ENCODE measurements around the gene EEF2KMT. TPM values are rescaled to one million over a fixed set of nuclear protein-coding genes. Genes with fewer than 3 reads are reported as not detected.
A peak's percentile ranks its signal among the peaks of the same experiment; 100 is the strongest.
"Not testable (repeated sequence)": the region's sequence is repeated elsewhere in the genome, so short reads cannot be mapped to it uniquely, and the experiment has no call there.

EEF2KMT gene, protein sequence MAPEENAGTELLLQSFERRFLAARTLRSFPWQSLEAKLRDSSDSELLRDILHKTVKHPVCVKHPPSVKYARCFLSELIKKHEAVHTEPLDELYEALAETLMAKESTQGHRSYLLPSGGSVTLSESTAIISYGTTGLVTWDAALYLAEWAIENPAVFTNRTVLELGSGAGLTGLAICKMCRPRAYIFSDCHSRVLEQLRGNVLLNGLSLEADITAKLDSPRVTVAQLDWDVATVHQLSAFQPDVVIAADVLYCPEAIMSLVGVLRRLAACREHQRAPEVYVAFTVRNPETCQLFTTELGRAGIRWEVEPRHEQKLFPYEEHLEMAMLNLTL
- 5.0 TPM for total RNA-seq

DNA sequence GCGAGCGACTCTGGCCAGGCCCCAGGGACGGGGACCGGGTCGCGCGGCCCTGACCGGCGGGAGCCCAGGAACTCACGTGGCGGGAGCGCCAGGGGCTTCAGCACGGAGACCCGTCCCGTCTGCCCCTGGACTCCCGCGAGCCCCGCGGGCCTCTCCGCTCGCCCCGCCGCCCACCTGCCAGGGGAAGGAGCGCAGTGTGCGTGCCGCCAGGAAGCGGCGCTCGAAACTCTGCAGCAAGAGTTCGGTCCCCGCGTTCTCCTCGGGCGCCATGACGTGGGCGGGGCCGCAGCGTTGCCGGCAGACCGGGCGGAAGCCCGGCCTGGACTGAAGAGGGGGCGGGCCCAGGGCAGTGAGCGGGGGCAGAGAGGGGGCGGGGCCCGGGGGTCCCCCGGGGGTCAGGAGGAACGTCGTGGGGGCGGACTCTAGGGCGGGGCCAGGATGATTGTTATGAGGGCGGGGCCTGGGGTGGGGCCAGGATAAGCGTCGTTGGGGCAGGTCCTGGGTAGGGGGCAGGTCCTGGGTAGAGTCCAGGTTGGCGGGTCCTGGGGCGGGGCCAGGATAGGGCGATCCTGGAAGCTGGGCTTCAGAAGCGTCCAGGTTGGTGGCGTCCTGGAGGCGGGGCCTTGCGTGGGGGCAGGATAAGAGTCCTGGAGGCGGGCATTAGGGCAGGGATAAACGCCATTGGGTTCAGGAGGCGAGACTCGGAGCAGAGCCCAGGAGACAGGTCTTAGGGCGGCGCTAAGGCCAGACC lies at the start of gene EEF2KMT:
Gene EEF2KMT (minus strand): TSS at position 326 of the 751 bp plus-strand sequence. CDS start 56 bp downstream, at position 270.
- DNase-seq (ENCODE audit: low spot score) (peak; percentile 100), ATAC-seq (peak; percentile 100)

GRCh38 chr16:5144621-5144956 lies 47.0 kb upstream of the EEF2KMT start:
- not testable (repeated sequence) for DNase-seq (ENCODE audit: low spot score); ATAC-seq

DNA sequence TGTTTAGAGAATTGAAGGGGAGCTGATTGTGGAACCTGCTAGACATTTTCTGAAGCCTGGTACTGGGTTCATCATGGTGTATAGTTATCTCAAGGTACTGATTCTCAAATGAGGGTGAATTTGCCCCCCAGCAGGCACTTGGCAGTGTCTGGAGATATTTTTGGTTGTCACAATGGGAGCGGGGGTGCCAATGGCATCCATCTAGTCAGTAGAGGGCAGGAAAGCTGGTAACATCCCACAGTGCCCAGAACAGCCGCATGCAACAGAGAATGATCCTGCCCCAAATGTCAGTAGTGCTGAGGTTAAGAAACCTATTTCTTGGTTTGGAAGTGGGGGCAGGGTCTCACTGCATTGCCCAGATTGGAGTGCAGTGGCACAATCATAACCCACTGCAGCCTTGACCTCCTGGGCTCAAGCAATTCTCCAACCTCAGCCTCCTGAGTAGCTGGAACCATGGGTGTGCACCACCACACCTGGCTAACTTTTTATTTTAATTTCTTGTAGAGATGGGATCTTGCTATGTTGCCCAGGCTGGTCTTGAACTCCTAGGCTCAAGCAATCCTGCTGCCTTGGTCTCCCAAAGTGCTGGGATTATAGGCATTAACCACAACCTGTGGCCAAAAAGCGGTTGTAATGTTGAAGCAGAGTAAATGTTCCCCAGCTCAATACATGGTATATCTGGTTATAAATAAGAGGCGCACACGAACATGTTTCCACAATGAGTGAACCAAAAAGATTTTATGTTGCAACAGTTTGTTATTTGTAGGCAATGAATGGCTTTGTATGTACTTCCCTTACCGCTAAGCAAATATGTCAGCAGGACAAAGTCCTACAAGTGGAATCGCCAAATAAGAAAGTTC lies 46.4 kb upstream of the EEF2KMT start:
- ATAC-seq, result peak; percentile 82
- DNase-seq (ENCODE audit: low spot score), result no peak

- not testable (repeated sequence) for DNase-seq (ENCODE audit: low spot score); ATAC-seq
Measured at GRCh38 chr16:5140151-5140550, 42.6 kb upstream of the EEF2KMT start.

DNA sequence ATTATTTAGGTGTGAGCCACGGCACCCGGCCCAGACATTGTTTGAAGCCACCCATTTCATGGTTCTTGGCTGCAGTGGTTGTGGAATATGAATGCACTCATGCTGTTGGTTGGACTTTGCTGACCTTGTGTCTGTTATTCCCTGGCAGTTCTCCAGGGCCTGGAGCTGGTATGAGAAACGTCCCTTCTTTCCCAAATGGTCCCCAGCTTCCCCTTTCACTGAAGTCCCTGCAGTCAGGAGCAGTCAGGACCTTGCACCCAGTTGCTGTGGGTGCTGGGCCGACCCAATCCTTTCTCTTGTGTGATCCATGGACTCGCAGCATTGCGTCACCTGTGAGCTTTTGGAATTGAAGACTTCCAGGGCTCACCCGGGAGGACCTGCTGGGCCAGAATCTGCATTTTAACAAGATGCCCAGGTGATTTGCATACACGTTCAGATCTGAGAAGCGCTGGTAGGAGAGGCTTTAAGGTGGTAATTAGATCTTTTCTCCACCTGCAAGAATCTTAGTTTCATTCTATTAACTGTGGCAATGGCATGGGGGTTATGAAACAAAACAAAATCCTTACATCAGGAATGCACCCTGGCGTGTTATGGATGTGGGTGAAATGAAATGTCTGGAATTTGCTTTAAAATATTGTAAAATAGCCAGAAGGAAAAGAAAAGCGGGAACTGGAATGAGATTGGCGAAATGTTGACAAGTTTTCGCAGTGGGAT lies 37.3 kb upstream of the EEF2KMT start:
- ATAC-seq, result peak; percentile 99
- peak; percentile 80 for DNase-seq (ENCODE audit: low spot score)

- DNase-seq (ENCODE audit: low spot score); ATAC-seq: not testable (repeated sequence)
Measured at GRCh38 chr16:5132915-5133600, 35.5 kb upstream of the EEF2KMT start.

- DNase-seq (ENCODE audit: low spot score); ATAC-seq: not testable (repeated sequence)
Measured at GRCh38 chr16:5131467-5132004, 33.9 kb upstream of the EEF2KMT start.

DNA sequence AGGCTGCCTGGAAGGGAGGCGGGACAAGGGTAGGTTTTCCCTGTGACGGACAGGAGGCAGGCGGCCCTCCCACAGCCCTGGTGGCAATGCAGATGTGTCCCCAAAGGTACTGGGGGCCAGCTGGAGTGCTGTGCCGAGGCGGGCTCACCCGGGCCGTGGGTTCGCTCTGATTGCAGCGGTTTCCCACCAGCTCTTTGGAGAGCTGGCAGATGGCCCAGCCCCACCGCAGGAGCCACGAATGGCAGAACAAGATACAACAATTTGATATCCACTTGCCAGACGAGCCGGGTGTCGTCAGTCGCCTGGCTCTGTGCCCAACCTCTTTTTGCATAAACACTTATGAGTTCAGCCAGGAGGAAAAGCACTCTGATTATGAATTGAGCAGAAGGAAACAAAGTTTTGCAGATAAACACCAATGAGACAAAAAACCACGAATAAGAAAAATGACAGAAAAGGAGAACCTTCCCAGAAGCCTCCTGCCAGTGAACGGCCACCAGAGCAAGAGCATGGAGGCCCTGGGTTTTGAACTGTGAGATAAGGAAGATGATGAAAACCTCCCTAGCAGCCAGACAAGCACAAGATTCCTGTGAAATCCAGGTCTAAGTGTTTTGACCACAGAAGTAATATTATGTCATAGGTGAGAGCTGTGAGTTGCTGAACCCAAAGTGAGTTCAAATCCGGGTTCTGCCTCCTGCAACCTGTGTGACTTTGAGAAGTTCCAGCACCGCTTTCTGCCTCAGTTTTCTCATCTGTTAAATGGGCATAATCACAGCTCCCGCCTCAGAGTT lies 19.9 kb upstream of the EEF2KMT start:
- not testable (repeated sequence) for ATAC-seq; DNase-seq (ENCODE audit: low spot score)

DNA sequence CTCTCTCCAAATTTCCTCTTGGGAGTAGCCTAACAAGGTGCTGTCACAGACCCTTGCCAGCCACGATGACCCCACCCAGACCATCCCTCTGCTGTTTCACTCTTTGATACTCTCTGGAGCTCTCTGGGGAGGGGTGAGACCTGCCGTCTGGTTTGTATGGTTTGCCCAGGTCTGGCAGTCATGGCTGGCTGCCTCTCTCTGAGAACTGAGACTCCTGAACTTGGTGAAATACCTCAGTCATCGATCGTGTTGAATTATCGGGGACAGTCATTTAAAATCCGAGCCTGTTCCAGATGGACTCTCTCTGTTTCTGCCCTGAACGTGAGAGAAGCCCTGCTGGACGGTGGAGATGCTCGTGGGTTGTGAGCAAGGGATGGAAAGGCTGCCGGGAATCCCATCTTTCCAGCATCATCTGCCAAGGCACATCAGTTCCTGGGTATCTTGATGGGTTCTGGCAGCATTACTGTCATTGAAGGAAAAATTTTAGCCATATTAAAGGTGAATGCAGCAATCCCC lies 19.2 kb upstream of the EEF2KMT start:
- ATAC-seq; DNase-seq (ENCODE audit: low spot score): not testable (repeated sequence)

GRCh38 chr16:5110933-5111332 lies 13.3 kb upstream of the EEF2KMT start:
- not testable (repeated sequence) for DNase-seq (ENCODE audit: low spot score); ATAC-seq

GRCh38 chr16:5108505-5109158 lies 11.0 kb upstream of the EEF2KMT start:
- DNase-seq (ENCODE audit: low spot score) (no peak), ATAC-seq (no peak)

DNA sequence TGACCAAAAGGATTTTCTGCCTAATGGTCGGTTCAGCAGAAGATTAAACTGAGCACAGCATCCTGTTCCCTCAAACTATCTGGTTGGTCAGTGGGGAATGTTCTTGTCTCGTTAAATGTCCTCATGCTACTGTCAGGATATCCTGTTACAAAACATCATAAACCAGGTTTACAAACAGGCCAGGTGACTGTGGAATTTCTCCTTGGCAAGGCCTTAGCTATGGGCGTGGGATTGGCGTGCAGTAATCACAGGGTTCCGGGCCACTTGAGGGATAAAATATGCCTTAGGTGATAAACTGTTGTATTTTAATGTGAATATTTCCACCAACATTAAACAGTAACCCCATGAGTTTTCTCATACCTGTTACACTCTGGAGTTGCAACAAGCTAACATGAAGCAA lies 7.4 kb upstream of the EEF2KMT start:
- DNase-seq (ENCODE audit: low spot score); ATAC-seq: not testable (repeated sequence)

GRCh38 chr16:5103296-5104032 lies 5.9 kb upstream of the EEF2KMT start:
- ATAC-seq; DNase-seq (ENCODE audit: low spot score): not testable (repeated sequence)

DNA sequence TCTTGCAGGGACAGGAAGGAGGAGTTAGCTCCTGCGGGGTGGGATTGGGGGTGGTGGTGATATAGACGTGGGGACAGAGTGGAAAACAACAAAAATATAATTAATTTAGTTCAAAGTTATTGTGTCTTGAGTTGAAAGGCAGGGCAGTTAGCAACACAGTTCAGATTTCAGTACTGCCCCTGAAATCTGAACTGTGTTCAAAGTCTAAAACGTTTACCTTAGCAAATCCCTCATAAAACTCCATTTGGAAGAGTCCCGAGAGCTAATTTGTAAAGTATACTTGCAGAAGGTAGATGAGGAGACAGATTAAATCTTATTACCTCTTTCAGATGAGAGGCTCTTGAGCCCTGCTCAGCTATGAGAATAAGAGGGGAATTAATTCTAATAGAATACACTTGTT lies 1.6 kb upstream of the EEF2KMT start:
- ATAC-seq; DNase-seq (ENCODE audit: low spot score): not testable (repeated sequence)

DNA sequence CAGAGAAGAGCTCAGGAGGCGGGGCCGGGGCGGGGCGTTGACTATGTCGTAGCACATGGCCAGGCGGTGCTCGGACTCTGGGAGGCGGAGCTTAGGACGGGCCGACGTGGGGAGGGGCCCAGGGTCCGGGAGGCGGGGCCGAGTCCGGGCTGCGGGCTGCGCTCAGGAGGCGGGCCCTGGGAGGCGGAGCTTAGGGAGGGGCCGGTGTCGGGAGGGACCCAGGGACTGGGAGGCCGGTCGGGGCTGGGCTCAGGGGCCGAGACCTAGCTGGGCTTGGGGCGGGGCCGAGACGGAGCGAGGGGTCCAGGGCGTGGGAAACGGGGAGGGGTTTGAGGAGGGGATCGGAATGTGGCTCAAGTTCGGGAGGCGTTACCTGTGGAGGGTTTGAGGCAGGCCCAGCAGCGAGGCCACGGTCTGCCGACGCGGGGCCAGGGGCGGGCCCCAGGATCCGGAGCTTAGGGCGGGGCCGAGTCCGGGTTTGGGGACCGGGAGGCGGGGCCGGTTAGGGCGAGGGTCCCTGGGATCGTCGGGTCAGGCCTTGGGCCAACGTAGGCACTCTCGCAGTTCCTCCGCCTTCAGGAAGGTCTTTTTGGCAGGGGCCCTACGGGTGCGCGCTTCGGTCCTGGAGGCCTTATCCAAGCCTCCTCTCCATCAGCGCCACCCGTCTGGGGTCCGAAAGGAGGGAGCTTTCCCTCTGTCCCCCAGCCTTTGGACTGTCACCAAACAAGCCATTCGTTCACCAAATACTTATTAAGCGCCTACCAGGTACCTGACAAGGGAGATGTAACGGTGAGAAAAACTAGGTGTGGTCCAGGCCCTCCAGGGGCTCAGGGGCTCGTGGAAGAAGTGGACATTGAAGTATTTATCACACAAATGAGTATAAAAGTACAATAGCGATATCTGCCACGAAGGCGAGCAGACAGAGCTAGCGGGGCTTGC lies 895 bp upstream of the EEF2KMT start:
- peak; percentile 89 for DNase-seq (ENCODE audit: low spot score)
- peak; percentile 25 for ATAC-seq

DNA sequence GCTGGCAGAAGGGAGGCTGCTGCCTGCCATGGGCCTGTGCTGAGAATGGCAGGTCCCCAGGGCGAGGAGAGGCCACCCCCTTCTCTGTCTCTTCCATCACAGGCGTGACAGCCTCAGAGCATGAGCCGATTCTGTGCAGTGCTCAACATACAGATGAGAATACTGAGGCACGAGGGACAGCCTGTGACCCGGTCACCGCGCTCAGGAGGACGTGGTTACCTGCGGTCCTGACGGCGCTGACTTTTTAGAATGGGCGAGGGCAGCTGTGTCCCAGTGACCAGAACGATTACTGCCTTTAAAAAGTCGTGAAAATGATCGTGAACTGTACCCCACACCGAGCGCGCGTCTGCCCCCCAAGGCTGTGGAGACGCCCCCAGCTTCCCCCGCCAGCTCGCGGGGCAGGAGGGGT lies 530 bp downstream of the EEF2KMT start:
- not testable (repeated sequence) for ATAC-seq

More for the DNA sequence above, 530 bp downstream of the EEF2KMT start:
- not testable (repeated sequence) for DNase-seq (ENCODE audit: low spot score)
